ENCODE results near the gene RALY. TPM values are rescaled to one million over a fixed set of nuclear protein-coding genes. Genes with fewer than 3 reads are reported as not detected.

Gene RALY
- total RNA-seq, 1 experiment from 2014 or later, result 164 TPM

DNA sequence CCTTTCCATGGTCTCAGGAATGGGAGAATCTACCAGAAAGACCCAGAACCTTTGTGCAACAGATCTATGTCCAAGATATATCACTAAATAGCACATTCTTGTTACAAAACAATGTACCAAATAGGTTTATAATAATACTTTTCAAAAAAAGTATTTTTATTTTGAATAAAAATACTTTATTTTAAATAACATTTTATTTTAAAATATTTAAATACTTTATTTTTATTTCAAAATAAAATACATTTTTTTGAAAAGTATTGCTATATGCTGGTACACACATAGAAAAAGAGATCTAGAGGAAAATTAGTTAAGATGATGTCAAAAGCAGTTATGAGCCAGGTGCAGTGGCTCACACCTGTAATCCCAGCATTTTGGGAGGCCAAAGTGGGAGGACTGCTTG lies 16.8 kb upstream of the RALY start:
- Histone ChIP-seq H3K36me3 (ENCODE audit: control insufficient read depth, insufficient read depth, low read length) (no peaks in the 10 kb centered on the region), H3K27me3 (ENCODE audit: control insufficient read depth, insufficient read depth, low read length) (0 out of 2 replicates have a peak, but pooled peaks cover 2% of the 10 kb centered on the region), H3K9me3 (ENCODE audit: control insufficient read depth, insufficient read depth, low read depth, low read length) (no peaks in the 10 kb centered on the region), H3K27ac (ENCODE audit: low read length) (no peak overlapping the region), H3K4me3 (ENCODE audit: low read depth in 2 of 2, low read length in 2 of 2) (no peak overlapping the region), H3K4me1 (ENCODE audit: control insufficient read depth, insufficient read depth, low read length) (no peaks in the 10 kb centered on the region)
- in situ Hi-C loops (cut with HindIII; ENCODE audit: low pct_unique_long_range_greater_than_20kb, low sequenced_read_pairs), result no loop called here
- CTCF ChIA-PET, result interaction anchor here (0.6 kb wide), 1 partner anchor 48 kb away, joined by 3 read pairs; no protein-coding TSS in a partner anchor
- intact Hi-C loops (cut with micrococcal nuclease; ENCODE audit: unreplicated experiment), result no loop called here
- POLR2A ChIA-PET, result interaction anchor here (0.6 kb wide), 1 partner anchor 90 kb away, joined by 5 read pairs; no protein-coding TSS in a partner anchor
- BruUV-seq (replicated peaks), result no TSS peak
- no peak for TF ChIP-seq REST (IDR thresholded peaks at IDR 0.05; ENCODE audit: insufficient read depth in 1 of 2, low read depth in 2 of 2, low read length in 1 of 2)
- no peak for TF ChIP-seq TCF7L2 (IDR thresholded peaks at IDR 0.05; ENCODE audit: low read depth, low read length)
- TF ChIP-seq POLR2AphosphoS5 (IDR thresholded peaks at IDR 0.05; ENCODE audit: low read depth, low read length), result no peak
- TF ChIP-seq CTCF (IDR thresholded peaks at IDR 0.05), result no peak
- no peak for TF ChIP-seq SIN3A (IDR thresholded peaks at IDR 0.05; ENCODE audit: borderline replicate concordance, insufficient read depth, low read depth, low read length)
- no peak for DNase-seq (ENCODE audit: low read depth, low spot score)
- ATAC-seq, result no peak

GRCh38 chr20:33977535-33977934 lies 16.2 kb upstream of the RALY start:
- intact Hi-C loops (cut with micrococcal nuclease; ENCODE audit: unreplicated experiment), result no loop called here

More at GRCh38 chr20:33977535-33977934, 16.2 kb upstream of the RALY start:
- ChIA-PET POLR2A (interaction anchor here (0.6 kb wide), 1 partner anchor 90 kb away, joined by 5 read pairs; no protein-coding TSS in a partner anchor), CTCF (interaction anchor here (0.6 kb wide), 1 partner anchor 48 kb away, joined by 3 read pairs; no protein-coding TSS in a partner anchor)
- BruUV-seq (replicated peaks), result no TSS peak
- H3K27ac ChIP-seq (ENCODE audit: low read length), result no peak overlapping the region
- H3K4me3 ChIP-seq (ENCODE audit: low read depth in 2 of 2, low read length in 2 of 2), result no peak overlapping the region
- H3K36me3 ChIP-seq (ENCODE audit: control insufficient read depth, insufficient read depth, low read length), result no peaks in the 10 kb centered on the region
- H3K27me3 ChIP-seq (ENCODE audit: control insufficient read depth, insufficient read depth, low read length), result 0 out of 2 replicates have a peak, but pooled peaks cover 2% of the 10 kb centered on the region
- no peak for ATAC-seq
- DNase-seq (ENCODE audit: low read depth, low spot score), result no peak
- no peaks in the 10 kb centered on the region for H3K9me3 ChIP-seq (ENCODE audit: control insufficient read depth, insufficient read depth, low read depth, low read length)
- in situ Hi-C loops (cut with HindIII; ENCODE audit: low pct_unique_long_range_greater_than_20kb, low sequenced_read_pairs), result no loop called here
- H3K4me1 ChIP-seq (ENCODE audit: control insufficient read depth, insufficient read depth, low read length), result no peaks in the 10 kb centered on the region
- no peak for TF ChIP-seq TCF7L2 (IDR thresholded peaks at IDR 0.05; ENCODE audit: low read depth, low read length)
- TF ChIP-seq CTCF (IDR thresholded peaks at IDR 0.05), result no peak
- no peak for TF ChIP-seq SIN3A (IDR thresholded peaks at IDR 0.05; ENCODE audit: borderline replicate concordance, insufficient read depth, low read depth, low read length)
- no peak for TF ChIP-seq POLR2AphosphoS5 (IDR thresholded peaks at IDR 0.05; ENCODE audit: low read depth, low read length)
- TF ChIP-seq REST (IDR thresholded peaks at IDR 0.05; ENCODE audit: insufficient read depth in 1 of 2, low read depth in 2 of 2, low read length in 1 of 2), result no peak
